ENCODE data around the gene RNU6-9.

DNA sequence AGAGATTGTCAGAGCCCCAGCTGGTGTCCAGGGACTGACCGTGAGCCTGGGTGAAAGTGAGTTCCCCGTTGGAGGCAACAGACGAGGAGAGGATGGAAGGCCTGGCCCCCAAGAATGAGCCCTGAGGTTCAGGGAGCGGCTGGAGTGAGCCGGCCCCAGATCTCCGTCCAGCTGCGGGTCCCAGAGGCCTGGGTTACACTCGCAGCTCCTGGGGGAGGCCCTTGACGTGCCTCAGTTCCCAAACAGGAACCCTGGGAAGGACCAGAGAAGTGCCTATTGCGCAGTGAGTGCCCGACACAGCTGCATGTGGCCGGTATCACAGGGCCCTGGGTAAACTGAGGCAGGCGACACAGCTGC, 42.3 kb upstream of the RNU6-9 start:
- no peak for TF ChIP-seq POLR2A (IDR thresholded peaks at IDR 0.05)
- TF ChIP-seq, protein P1, sequence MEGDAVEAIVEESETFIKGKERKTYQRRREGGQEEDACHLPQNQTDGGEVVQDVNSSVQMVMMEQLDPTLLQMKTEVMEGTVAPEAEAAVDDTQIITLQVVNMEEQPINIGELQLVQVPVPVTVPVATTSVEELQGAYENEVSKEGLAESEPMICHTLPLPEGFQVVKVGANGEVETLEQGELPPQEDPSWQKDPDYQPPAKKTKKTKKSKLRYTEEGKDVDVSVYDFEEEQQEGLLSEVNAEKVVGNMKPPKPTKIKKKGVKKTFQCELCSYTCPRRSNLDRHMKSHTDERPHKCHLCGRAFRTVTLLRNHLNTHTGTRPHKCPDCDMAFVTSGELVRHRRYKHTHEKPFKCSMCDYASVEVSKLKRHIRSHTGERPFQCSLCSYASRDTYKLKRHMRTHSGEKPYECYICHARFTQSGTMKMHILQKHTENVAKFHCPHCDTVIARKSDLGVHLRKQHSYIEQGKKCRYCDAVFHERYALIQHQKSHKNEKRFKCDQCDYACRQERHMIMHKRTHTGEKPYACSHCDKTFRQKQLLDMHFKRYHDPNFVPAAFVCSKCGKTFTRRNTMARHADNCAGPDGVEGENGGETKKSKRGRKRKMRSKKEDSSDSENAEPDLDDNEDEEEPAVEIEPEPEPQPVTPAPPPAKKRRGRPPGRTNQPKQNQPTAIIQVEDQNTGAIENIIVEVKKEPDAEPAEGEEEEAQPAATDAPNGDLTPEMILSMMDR (IDR thresholded peaks at IDR 0.05 in 8 of 11, conservative IDR thresholded peaks at IDR 0.05 in 3 of 11): no peak
- no peak for TF ChIP-seq POLR2AphosphoS5 (IDR thresholded peaks at IDR 0.05)

All from spleen (tissue), 7 donors.